HG03045 (cell line): ENCODE measurements around the gene GRIN1.

Source experiments
- ATAC-seq: cut with Tn5 transposase; IDR thresholded peaks from one replicate; pipeline ENCODE4 v1.9.1; 2021; ENCODE audit warnings: mild to moderate bottlenecking, moderate library complexity; ENCODE audit not compliant: unreplicated experiment

Gene GRIN1

GRCh38 chr9:137205126-137206069 is 66.4 kb downstream of the GRIN1 start, which contains the start of the genes NDOR1 and TMEM203:
Gene NDOR1 (plus strand): TSS chr9:137205700. CDS start chr9:137205778, 78 bp downstream.
Gene TMEM203 (minus strand): TSS chr9:137205648. CDS start chr9:137205414, 234 bp downstream.
- peak; percentile 44 for ATAC-seq

GRCh38 chr9:137206602-137207001 is 67.6 kb downstream of the GRIN1 start:
- no peak for ATAC-seq

GRCh38 chr9:137211532-137211931 is 72.6 kb downstream of the GRIN1 start:
- no peak for ATAC-seq

GRCh38 chr9:137212520-137212919 is 73.6 kb downstream of the GRIN1 start:
- ATAC-seq: no peak

- ATAC-seq: no peak
Observed at GRCh38 chr9:137213160-137214060, 74.5 kb downstream of the GRIN1 start.

GRCh38 chr9:137214620-137215019 is 75.7 kb downstream of the GRIN1 start:
- no peak for ATAC-seq

- ATAC-seq: no peak
Observed at GRCh38 chr9:137215196-137215986, 76.4 kb downstream of the GRIN1 start.

- ATAC-seq: no peak
Observed at GRCh38 chr9:137216188-137216965, 77.4 kb downstream of the GRIN1 start.

GRCh38 chr9:137217276-137218211 is 78.6 kb downstream of the GRIN1 start:
- no peak for ATAC-seq

- no peak for ATAC-seq
Observed at GRCh38 chr9:137218212-137218753, 79.3 kb downstream of the GRIN1 start.
